T-helper 1 cell treated with Interleukin-12 subunit alpha and Interleukin-12 subunit beta and Interleukin-4 antibody, amounts not matched to agents 30 μg/mL and 1 μg/mL, for 36 hours (primary cell): ENCODE data around the gene CELF1.
"Not testable (repeated sequence)": the region's sequence is repeated elsewhere in the genome, so short reads cannot be mapped to it uniquely, and the experiment has no call there.

ENCODE experiments used
- H3K27ac Mint-ChIP-seq: one replicate; pipeline ENCODE4 v1.8.0; 2021; ENCODE audit warnings: mild to moderate bottlenecking, mixed read lengths
- H3K27me3 Mint-ChIP-seq: one replicate; pipeline ENCODE4 v1.8.0; 2021; ENCODE audit warnings: low read depth, mixed read lengths
- H3K36me3 Mint-ChIP-seq: one replicate; pipeline ENCODE4 v1.8.0; 2021; ENCODE audit warnings: low read depth, mixed read lengths
- H3K4me1 Mint-ChIP-seq: one replicate; pipeline ENCODE4 v1.8.0; 2021; ENCODE audit warnings: low read depth, mixed read lengths
- H3K4me3 Mint-ChIP-seq: one replicate; pipeline ENCODE4 v1.8.0; 2021; ENCODE audit warnings: mild to moderate bottlenecking, moderate library complexity, mixed read lengths
- H3K9me3 Mint-ChIP-seq: one replicate; pipeline ENCODE4 v1.8.0; 2021; ENCODE audit warnings: mixed read lengths

CELF1 gene

DNA sequence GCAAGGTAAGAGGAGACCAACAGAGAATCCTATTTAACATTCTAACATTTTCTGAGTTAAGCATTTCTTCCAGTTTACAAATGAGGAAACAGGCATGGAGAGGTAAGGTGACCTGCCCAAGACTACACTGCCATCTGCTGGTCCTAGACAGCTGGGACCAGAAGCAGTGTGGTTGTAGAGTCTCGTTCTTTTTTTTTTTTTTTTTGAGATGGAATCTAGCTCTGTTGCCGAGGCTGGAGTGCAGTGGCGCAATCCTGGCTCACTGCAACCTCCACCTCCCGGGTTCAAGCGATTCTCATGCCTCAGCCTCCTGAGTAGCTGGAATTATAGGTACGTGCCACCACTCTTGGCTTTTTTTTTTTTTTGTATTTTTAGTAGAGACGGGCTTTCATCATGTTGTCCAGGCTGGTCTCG, 98.7 kb downstream of the CELF1 start:
- not testable (repeated sequence) for H3K4me3 Mint-ChIP-seq, H3K27me3 Mint-ChIP-seq, H3K36me3 Mint-ChIP-seq, H3K9me3 Mint-ChIP-seq, H3K27ac Mint-ChIP-seq, H3K4me1 Mint-ChIP-seq

DNA sequence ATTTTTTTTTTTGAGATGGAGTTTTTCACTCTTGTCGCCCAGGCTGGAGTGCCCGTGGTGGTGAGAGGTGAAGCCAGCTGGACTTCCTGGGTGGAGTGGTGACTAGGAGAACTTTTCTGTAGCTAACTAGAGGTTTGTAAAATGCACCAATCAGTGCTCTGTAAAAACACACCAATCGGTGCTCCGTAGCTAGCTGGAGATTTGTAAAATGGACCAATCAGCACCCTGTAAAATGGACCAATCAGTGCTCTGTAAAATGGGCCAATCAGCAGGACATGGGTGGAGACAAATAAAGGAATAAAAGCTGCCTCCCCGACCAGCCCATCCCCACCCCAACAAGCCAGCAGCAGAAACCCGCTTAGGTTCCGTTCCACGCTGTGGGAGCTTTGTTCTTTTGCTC, 99.6 kb downstream of the CELF1 start:
- no peaks in the 10 kb centered on the region for H3K9me3 Mint-ChIP-seq
- no peak overlapping the region for H3K4me3 Mint-ChIP-seq
- no peak overlapping the region for H3K27ac Mint-ChIP-seq
- H3K36me3 Mint-ChIP-seq, result no peaks in the 10 kb centered on the region
- peaks cover 3% of the 10 kb centered on the region for H3K4me1 Mint-ChIP-seq
- no peaks in the 10 kb centered on the region for H3K27me3 Mint-ChIP-seq

DNA sequence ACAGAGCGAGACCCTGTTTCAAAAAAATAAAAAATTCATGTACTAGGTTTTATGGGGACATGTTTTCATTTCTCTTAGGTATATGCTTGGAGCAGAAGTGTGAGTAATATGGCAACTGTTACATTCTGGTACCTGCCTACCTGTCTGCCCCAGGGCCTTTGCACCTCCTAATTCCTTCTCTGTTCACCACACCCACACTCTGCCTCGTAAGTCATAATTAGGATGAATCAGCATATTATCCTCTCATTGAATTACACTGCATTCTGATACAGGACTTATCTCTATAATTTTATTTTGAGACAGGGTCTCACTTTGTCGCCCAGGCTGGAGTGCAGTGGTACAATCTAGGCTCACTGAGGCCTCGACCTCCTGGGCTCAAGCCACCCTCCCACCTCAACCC, 100.9 kb downstream of the CELF1 start:
- Mint-ChIP-seq H3K36me3 (no peaks in the 10 kb centered on the region), H3K4me3 (no peak overlapping the region), H3K4me1 (peaks cover 3% of the 10 kb centered on the region), H3K27me3 (no peaks in the 10 kb centered on the region), H3K27ac (no peak overlapping the region), H3K9me3 (no peaks in the 10 kb centered on the region)

DNA sequence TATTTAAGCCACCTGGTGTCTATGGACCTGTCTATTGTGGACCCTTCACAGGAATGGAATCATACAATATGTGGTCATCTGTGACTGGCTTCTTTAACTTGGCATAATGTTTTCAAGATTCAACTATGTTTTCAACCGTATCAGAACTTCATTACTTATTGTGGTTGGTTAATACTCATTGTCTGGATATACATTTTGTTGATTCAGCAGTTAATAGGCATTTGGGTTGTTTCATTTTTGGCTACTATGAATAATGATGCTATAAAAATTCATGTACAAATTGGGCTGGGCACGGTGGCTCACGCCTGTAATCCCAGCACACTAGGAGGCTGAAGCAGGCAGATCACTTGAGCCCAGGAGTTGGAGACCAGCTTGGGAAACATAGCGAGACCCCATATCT, 101.5 kb downstream of the CELF1 start:
- Mint-ChIP-seq H3K4me3 (no peak overlapping the region), H3K27me3 (no peaks in the 10 kb centered on the region), H3K4me1 (peaks cover 3% of the 10 kb centered on the region), H3K27ac (no peak overlapping the region), H3K9me3 (no peaks in the 10 kb centered on the region), H3K36me3 (no peaks in the 10 kb centered on the region)

DNA sequence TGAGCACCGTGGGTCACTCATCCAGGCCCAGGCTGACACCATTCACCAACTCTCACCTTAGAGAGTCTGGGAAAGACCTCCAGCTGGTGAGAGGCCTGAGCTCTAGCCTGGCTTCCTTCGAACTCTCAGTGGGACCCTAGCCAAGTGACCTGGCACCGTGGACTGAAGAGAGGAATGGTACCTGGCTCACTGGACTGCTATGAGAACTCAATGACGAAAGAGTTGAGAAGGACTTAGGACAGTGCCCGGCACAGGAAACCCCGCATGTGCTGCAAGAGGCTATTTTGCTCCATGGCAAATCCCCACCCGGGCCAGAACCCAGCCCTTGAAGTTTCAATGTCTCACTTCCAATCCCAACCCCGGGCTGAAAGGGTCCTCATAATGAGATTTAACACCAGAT, 103.4 kb downstream of the CELF1 start:
- Mint-ChIP-seq H3K4me1 (peaks cover 3% of the 10 kb centered on the region), H3K27me3 (no peaks in the 10 kb centered on the region), H3K36me3 (no peaks in the 10 kb centered on the region), H3K27ac (no peak overlapping the region), H3K4me3 (no peak overlapping the region), H3K9me3 (no peaks in the 10 kb centered on the region)

DNA sequence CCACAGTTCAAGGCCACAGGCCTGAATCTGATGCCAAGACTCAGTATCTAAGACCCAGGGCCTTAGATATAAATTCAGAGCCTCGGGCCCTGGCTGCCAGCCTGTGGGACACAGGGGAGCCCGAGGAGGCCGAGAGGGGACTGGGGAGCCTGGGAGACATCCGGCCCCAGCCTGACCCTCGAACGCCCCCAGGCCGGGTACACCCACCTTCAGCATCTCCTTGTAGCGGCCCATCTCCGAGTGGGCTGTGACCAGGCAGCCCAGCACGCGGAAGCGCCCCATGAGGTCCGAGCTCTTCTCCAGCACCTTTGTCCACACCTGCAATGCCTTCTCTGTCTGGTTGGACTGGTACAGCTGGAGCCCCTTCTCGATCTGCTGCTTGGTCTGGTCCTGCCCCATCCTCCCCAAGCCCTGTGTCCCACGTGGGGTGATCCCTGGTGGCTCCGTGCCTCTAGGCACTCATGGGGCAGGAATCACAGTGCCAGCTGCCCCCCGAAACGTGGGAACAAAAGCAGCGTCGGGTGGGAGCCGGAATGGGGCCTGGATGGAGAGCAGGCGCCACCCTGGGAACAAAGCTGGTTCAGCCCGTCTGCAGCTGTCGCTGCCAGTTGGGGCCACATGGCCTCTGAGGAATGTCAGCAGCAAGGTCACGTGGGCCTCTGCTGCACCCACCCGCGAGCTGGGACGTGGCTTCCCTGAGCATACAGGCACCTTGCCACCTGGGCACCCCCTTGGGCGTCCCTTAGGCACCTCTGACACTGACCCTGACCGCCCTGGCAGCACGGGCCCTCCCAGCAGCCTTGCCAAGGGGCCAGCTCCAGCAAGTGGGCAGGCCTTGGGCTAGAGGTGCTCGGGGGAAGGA, 104.1 kb downstream of the CELF1 start, which contains the start of gene RAPSN:
RAPSN (minus strand) TSS at position 571 of the 862 bp plus-strand sequence; CDS start at position 399, 172 bp downstream.
- H3K27me3 Mint-ChIP-seq, result no peaks in the 10 kb centered on the region

DNA sequence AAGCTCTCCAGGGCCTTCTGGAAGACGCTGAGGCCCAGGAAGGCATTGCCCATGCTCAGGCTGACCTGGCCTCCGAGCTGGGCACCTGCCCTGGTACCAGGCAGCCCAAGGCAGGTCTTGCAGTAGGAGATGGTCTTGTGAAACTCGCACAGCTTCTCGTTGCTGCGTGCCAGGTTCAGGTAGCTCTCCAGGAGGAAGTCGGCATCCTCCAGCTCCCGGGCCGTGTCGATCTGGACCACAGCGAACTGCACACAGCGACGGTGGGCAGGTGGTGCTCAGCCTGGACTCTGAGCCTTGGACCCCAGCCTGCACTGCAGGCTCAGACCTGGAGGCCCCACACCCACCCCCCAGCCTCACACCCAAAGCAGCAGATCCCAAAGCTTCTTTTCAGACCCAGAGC, 105.0 kb downstream of the CELF1 start:
- Mint-ChIP-seq H3K27ac (no peak overlapping the region), H3K4me3 (no peak overlapping the region), H3K9me3 (no peaks in the 10 kb centered on the region)

More for the DNA sequence above, 104.1 kb downstream of the CELF1 start, which contains the start of gene RAPSN:
- Mint-ChIP-seq H3K27ac (no peak within 1 kb of the TSS), H3K4me3 (no peak within 1 kb of the TSS), H3K9me3 (no peaks in the 10 kb centered on the region), H3K36me3 (no peaks in the 10 kb centered on the region), H3K4me1 (no peaks in the 10 kb centered on the region)

DNA sequence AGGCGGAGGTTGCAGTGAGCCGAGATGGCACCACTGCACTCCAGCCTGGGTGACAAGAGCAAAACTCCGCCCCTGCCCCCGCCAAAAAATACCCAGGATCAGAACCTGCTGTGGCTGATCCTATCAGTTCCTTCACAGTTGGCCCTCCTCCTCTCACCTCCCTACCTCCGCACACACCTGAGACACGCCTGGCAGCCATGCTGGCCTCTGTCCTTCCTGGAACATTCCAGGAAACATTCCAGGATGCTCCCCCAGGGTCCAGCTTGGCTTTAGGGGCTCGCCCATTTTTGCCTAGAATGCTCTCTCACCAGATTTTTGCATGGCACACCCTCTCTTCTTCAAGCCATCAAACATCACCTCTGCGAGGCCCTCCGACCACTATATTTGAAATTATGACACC, 106.1 kb downstream of the CELF1 start:
- Mint-ChIP-seq H3K4me3 (no peak overlapping the region), H3K4me1 (no peaks in the 10 kb centered on the region), H3K9me3 (no peaks in the 10 kb centered on the region), H3K36me3 (no peaks in the 10 kb centered on the region), H3K27me3 (no peaks in the 10 kb centered on the region), H3K27ac (peak overlapping the region; percentile 33)

More for the DNA sequence above, 105.0 kb downstream of the CELF1 start:
- no peaks in the 10 kb centered on the region for H3K27me3 Mint-ChIP-seq
- H3K4me1 Mint-ChIP-seq, result no peaks in the 10 kb centered on the region
- H3K36me3 Mint-ChIP-seq, result no peaks in the 10 kb centered on the region

DNA sequence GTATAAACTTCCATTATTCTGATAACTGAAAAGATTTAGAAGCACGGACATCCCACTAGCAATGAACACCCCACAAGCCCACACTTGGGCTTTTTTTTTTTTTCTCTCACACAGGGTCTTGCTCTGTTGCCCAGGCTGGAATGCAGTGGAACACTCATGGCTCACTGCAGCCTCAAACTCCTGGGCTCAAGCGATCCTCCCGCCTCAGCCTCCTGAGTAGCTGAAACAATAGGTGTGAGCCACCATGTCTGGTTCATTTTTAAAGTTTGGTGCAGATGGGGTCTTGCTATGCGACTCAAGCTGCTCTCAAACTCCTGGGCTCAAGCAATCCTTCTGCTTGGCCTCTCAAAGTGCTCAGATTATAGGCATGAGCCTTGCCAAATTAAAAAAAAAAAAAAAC, 107.1 kb downstream of the CELF1 start:
- Mint-ChIP-seq H3K27me3 (no peaks in the 10 kb centered on the region), H3K27ac (no peak overlapping the region), H3K9me3 (no peaks in the 10 kb centered on the region), H3K4me3 (no peak overlapping the region), H3K36me3 (no peaks in the 10 kb centered on the region), H3K4me1 (no peaks in the 10 kb centered on the region)

DNA sequence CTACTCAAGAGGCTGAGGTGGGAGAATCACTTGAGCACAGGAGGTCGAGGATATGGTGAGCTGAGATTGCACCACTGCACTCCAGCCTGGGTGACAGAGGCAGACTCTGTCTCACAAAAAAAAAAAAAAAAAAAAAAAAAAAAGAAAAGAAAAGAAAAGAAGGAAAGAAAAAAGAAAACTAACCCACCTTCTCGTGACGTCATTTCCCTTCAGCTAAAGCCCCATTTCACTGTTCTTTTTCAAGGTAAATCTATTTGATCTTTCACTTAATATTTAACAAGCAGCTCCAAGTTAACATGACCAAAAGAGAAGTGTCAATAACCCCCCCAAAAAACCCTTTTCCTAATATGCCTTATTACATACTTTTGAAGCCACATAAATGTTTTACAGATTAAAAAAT, 109.1 kb downstream of the CELF1 start:
- Mint-ChIP-seq H3K36me3 (no peaks in the 10 kb centered on the region), H3K9me3 (no peaks in the 10 kb centered on the region), H3K27me3 (no peaks in the 10 kb centered on the region), H3K4me3 (no peak overlapping the region), H3K4me1 (no peaks in the 10 kb centered on the region), H3K27ac (no peak overlapping the region)

DNA sequence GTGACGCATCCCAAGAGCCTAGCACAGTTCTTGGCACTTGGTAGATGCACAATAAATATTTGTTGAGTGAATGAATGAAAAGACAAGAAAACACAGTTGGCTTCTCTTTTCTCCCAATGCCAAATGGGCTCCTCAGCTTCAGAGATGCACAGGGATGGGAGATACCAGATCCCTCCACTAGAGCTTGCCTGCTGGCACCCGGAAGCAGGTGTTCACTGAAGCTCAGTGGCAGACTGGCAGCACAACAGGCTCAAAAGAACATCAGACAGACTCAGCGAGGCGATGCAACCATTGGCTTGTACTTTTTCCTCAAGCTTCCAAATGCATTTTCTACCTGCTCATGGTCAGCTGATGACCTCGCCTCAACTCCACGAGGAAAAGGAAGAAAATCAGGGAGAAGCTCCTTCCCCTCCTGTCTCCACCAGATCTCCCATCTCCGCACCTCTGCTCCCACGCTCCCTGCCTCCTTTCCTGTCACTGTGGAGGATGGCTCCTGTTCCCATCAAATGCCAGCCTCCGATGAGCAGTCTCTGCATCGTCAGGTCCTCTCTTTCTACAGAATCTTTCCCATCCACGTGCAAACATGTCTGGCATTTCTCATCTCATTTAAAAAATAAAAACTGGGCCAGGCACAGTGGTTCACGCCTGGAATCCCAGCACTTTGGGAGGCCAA, 109.8 kb downstream of the CELF1 start:
- H3K9me3 Mint-ChIP-seq, result no peaks in the 10 kb centered on the region
- no peaks in the 10 kb centered on the region for H3K27me3 Mint-ChIP-seq

DNA sequence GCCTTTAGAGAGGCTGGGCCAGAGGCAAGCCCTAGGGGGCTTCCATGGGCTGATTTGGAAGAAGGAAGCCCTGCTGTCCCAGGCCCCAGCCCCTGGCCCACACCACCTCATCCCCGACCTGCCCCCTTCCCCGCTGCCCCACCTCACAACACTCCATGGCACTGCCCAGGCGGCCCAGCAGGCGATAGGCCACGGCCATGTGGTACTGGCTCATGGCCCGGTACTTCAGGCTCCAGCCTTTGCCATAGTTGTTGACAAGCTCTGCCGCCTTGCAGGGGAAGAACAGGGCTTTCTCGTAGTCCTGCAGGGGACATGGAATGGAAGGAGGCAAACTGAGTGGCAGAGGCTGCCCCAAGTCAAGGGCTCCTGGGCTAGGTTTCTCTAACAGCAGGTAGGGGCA, 110.4 kb downstream of the CELF1 start:
- H3K27ac Mint-ChIP-seq, result no peak overlapping the region
- H3K36me3 Mint-ChIP-seq, result no peaks in the 10 kb centered on the region
- H3K4me1 Mint-ChIP-seq, result no peaks in the 10 kb centered on the region
- H3K9me3 Mint-ChIP-seq, result no peaks in the 10 kb centered on the region
- no peaks in the 10 kb centered on the region for H3K27me3 Mint-ChIP-seq
- no peak overlapping the region for H3K4me3 Mint-ChIP-seq

More for the DNA sequence above, 109.8 kb downstream of the CELF1 start:
- H3K4me1 Mint-ChIP-seq, result no peaks in the 10 kb centered on the region
- no peaks in the 10 kb centered on the region for H3K36me3 Mint-ChIP-seq
- H3K4me3 Mint-ChIP-seq, result no peak overlapping the region
- no peak overlapping the region for H3K27ac Mint-ChIP-seq

DNA sequence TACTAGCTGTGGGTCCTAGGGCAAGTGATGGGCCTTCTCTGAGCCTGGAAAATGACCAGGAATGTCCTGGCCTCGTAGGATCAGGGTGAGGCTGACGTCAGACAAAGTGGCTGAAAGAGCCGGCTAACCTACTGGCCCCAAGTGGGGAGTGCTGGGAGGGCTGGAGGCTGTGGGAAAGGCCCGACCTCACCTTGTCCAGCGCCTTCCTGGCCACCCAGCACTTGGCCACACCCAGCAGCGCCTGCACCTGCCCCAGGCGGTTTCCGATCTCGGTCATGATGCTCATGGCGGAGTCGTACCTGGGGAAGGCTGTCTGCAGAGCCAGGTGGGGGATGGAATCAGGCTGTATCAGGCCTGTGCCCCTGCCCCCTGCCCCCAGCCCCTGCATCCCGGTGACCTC, 111.5 kb downstream of the CELF1 start:
- no peaks in the 10 kb centered on the region for H3K9me3 Mint-ChIP-seq
- no peak overlapping the region for H3K4me3 Mint-ChIP-seq
- H3K4me1 Mint-ChIP-seq, result no peaks in the 10 kb centered on the region
- no peak overlapping the region for H3K27ac Mint-ChIP-seq
- no peaks in the 10 kb centered on the region for H3K36me3 Mint-ChIP-seq
- no peaks in the 10 kb centered on the region for H3K27me3 Mint-ChIP-seq

DNA sequence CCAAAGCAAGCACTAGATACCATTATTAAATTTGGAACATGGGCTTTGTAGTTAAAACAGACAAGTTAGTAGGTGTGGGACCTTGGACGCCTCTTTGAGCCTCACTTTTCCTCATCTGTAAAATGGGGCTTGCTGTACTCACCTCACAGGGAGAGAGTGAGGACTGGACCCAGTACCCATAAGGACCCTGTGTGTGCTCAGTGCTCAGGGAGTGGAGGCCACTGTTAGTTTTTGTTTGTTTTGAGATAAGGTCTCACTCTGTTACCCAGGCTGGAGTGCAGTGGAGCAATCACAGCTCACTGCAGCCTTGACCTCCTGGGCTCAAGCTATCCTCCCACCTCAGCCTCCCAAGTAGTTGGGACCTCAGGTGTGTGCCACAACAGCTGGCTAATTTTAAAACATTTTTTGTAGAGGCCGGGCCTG, 112.9 kb downstream of the CELF1 start:
- no peaks in the 10 kb centered on the region for H3K4me1 Mint-ChIP-seq
- H3K27me3 Mint-ChIP-seq, result no peaks in the 10 kb centered on the region
- no peaks in the 10 kb centered on the region for H3K9me3 Mint-ChIP-seq
- no peaks in the 10 kb centered on the region for H3K36me3 Mint-ChIP-seq
- no peak overlapping the region for H3K27ac Mint-ChIP-seq
- H3K4me3 Mint-ChIP-seq, result no peak overlapping the region

DNA sequence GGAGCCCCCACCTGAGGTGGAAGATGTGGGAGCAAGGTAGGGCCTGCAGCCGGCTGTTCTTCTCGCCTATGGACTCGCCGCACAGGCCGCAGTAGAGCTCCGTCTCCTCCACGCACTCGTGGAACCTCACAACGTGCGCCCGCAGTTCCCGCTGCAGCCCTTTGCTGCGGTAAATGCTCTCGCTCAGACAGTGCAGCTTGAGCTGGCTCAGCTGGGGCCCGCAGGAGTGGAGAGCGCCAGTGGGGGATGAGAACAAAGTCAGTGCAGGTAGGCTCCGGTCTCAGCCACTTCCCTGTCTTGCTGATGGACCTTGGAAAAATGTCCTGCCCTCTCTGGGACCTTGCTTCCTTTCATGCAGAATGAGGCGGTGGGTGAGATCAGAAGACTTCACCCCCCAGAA, 114.2 kb downstream of the CELF1 start:
- no peaks in the 10 kb centered on the region for H3K4me1 Mint-ChIP-seq
- H3K4me3 Mint-ChIP-seq, result no peak overlapping the region
- no peaks in the 10 kb centered on the region for H3K36me3 Mint-ChIP-seq

More for the DNA sequence above, 114.2 kb downstream of the CELF1 start:
- Mint-ChIP-seq H3K27me3 (no peaks in the 10 kb centered on the region), H3K9me3 (no peaks in the 10 kb centered on the region), H3K27ac (no peak overlapping the region)
